Mucosa of rectum (tissue), 2 donors: ENCODE measurements around the gene FAT2.

Experiments
- H3K27ac ChIP-seq, 2 donors: one replicate each; pipeline ENCODE4 v1.7.0; 2013; ENCODE audit warnings: inconsistent platforms in 2 of 2, low read depth in 2 of 2, low read length in 2 of 2
- H3K27me3 ChIP-seq, 2 donors: one replicate each; pipeline ENCODE4 v1.7.0; 2013; ENCODE audit warnings: low read length in 2 of 2; ENCODE audit not compliant: control insufficient read depth in 2 of 2, insufficient read depth in 2 of 2
- H3K36me3 ChIP-seq, 2 donors: one replicate each; pipeline ENCODE4 v1.7.0; 2013; ENCODE audit warnings: low read length in 2 of 2; ENCODE audit not compliant: control insufficient read depth in 2 of 2, insufficient read depth in 2 of 2
- H3K4me1 ChIP-seq, 2 donors: one replicate each; pipeline ENCODE4 v1.7.0; 2013; ENCODE audit warnings: low read length in 2 of 2, mild to moderate bottlenecking in 1 of 2; ENCODE audit not compliant: control insufficient read depth in 2 of 2, insufficient read depth in 2 of 2
- H3K4me3 ChIP-seq, 2 donors: one replicate each; pipeline ENCODE4 v1.7.0; 2013; ENCODE audit warnings: low read length in 2 of 2
- H3K9ac ChIP-seq, 2 donors: one replicate each; pipeline ENCODE4 v1.7.0; 2013; ENCODE audit warnings: low read length in 2 of 2, low read depth in 1 of 2, mild to moderate bottlenecking in 1 of 2
- H3K9me3 ChIP-seq, 2 donors: one replicate each; pipeline ENCODE4 v1.7.0; 2013; ENCODE audit warnings: low read length in 2 of 2; ENCODE audit not compliant: control insufficient read depth in 2 of 2
- donor health status: healthy.
- donor health status: Normal muscosa, but diverticular disease.

FAT2 gene

DNA sequence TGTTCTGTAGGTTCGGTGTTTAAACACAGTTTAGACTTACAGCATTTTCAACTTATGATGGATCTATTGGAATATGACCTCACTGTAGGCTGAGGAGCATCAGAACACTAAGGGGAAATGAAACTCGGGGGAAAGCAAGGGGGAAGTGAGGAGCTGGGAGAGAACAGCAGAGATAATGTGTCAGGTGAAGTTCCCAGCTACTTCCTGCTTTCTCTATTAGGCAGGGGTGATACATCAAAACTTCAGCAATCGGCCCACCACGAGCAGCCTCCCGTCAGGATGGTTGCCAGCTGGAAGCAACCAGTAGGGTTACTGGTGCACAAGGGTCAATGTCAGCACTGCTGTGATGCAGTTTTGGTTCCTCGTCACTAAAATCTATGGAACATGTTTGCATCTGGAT is 34.3 kb downstream of the FAT2 start:
- H3K36me3 ChIP-seq = no peaks in the 10 kb centered on the region
- no peaks in the 10 kb centered on the region for H3K4me1 ChIP-seq
- H3K9me3 ChIP-seq = no peaks in the 10 kb centered on the region
- H3K4me3 ChIP-seq = no peak overlapping the region
- no peak overlapping the region for H3K27ac ChIP-seq
- no peak overlapping the region for H3K9ac ChIP-seq
- peaks cover 0 to 4% of the 10 kb centered on the region in 2 donors for H3K27me3 ChIP-seq

- Histone ChIP-seq H3K9ac (no peak overlapping the region), H3K4me1 (no peaks in the 10 kb centered on the region), H3K27ac (no peak overlapping the region), H3K27me3 (no peaks in the 10 kb centered on the region), H3K9me3 (no peaks in the 10 kb centered on the region), H3K36me3 (no peaks in the 10 kb centered on the region), H3K4me3 (no peak overlapping the region)
Observed at GRCh38 chr5:151555760-151556576, 35.2 kb downstream of the FAT2 start.

DNA sequence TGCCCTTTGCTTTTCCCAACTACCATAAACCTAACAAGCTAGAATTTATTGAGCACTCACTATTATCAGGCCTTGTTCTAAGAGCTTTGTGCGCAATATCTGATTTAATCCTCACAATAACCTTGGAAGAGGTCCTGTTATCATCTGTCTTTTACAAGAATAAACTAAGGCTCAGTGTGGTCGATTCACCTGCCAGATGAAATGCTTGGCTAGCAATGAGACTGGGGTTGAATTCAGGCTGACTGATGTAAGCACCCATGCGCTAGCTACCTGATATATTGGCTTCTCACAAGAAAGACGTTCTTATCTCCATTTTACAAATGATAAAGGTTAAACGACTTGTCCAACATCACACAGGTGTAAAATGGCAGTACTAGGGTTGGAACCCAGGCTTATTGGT is 37.4 kb downstream of the FAT2 start:
- Histone ChIP-seq H3K9ac (no peak overlapping the region), H3K36me3 (no peaks in the 10 kb centered on the region), H3K27ac (no peak overlapping the region), H3K9me3 (no peaks in the 10 kb centered on the region), H3K4me3 (no peak overlapping the region), H3K4me1 (no peaks in the 10 kb centered on the region), H3K27me3 (no peaks in the 10 kb centered on the region)

DNA sequence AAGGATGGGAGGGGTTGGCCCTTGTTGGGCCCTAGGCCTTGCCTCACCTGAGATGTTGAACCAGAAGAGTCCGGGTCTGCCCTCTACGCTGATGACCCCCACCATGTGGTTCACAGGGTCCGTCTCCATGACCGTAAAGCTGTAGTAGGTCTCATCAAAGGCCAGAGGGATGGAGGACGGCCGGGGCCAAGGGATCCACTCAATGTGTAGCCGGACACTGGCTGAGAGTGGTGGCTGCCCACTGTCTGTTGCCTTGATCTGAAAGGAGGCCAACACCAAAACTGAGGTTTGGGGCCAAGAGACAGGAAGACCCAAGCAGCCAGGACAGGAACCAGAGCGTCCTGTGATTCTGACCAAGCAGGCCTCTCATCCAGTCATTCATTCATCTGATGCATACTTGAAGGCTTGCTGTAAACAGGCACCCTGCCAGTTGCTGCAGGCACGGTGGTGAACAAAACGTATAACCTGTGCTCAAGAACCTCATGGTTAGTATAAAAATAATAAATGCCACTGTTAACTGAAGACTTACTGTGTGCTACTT is 37.9 kb downstream of the FAT2 start:
- H3K27ac ChIP-seq = no peak overlapping the region
- no peak overlapping the region for H3K4me3 ChIP-seq
- no peaks in the 10 kb centered on the region for H3K27me3 ChIP-seq
- H3K36me3 ChIP-seq = no peaks in the 10 kb centered on the region
- H3K9me3 ChIP-seq = no peaks in the 10 kb centered on the region
- H3K4me1 ChIP-seq = no peaks in the 10 kb centered on the region
- H3K9ac ChIP-seq = no peak overlapping the region

- H3K27ac ChIP-seq = no peak overlapping the region
- H3K9ac ChIP-seq = no peak overlapping the region
- no peaks in the 10 kb centered on the region for H3K4me1 ChIP-seq
- H3K36me3 ChIP-seq = no peaks in the 10 kb centered on the region
- no peaks in the 10 kb centered on the region for H3K9me3 ChIP-seq
- H3K27me3 ChIP-seq = no peaks in the 10 kb centered on the region
- no peak overlapping the region for H3K4me3 ChIP-seq
Observed at GRCh38 chr5:151551985-151552384, 39.1 kb downstream of the FAT2 start.

DNA sequence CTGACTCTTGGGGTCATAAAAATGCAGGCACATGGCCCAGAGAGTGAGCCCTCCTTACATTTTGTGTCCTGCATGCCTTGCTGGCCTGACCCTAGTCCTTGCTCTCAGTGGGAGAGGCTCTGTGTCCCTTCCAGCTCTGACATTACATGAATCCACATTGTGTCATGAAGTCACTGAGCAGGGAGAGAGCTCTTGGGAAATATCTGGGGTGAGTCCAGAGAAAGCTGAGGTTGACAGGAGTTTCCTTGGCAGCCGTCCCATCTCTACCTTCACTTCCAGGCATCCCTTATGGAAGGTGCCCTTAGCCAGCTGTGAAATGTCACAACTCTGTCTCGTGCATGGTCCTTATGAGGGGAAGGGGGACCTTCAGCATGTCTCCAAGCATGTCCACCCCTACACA is 41.0 kb downstream of the FAT2 start:
- Histone ChIP-seq H3K36me3 (no peaks in the 10 kb centered on the region), H3K27me3 (no peaks in the 10 kb centered on the region), H3K4me1 (no peaks in the 10 kb centered on the region), H3K9ac (no peak overlapping the region), H3K27ac (no peak overlapping the region), H3K4me3 (no peak overlapping the region), H3K9me3 (no peaks in the 10 kb centered on the region)

GRCh38 chr5:151549713-151550112 is 41.4 kb downstream of the FAT2 start:
- no peak overlapping the region for H3K4me3 ChIP-seq
- H3K9ac ChIP-seq = no peak overlapping the region
- no peaks in the 10 kb centered on the region for H3K4me1 ChIP-seq
- no peaks in the 10 kb centered on the region for H3K9me3 ChIP-seq
- no peaks in the 10 kb centered on the region for H3K36me3 ChIP-seq
- no peaks in the 10 kb centered on the region for H3K27me3 ChIP-seq
- H3K27ac ChIP-seq = no peak overlapping the region

GRCh38 chr5:151547364-151547763 is 43.8 kb downstream of the FAT2 start:
- no peak overlapping the region for H3K9ac ChIP-seq
- no peaks in the 10 kb centered on the region for H3K36me3 ChIP-seq
- no peaks in the 10 kb centered on the region for H3K4me1 ChIP-seq
- no peak overlapping the region for H3K4me3 ChIP-seq
- no peak overlapping the region for H3K27ac ChIP-seq
- H3K27me3 ChIP-seq = no peaks in the 10 kb centered on the region
- no peaks in the 10 kb centered on the region for H3K9me3 ChIP-seq

DNA sequence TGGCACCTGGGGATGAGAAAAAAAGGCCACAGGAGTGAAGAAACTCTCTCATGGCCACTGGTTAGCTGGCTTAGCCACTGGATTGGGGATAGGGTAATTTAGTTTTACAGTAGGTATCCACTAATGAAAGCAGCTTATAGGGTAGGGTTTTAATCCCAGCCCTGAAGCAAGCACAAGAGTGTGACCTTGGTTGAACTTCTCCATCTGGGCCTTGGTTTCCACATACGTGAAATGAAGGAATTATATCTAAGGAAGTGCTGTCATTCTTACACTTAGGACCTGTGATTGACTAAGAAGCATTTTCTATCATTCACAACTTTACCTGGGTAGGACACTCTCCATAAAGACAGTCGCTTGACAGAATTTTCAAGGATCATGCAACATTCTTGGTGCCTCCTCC is 49.6 kb downstream of the FAT2 start:
- Histone ChIP-seq H3K4me1 (no peaks in the 10 kb centered on the region), H3K27me3 (no peaks in the 10 kb centered on the region), H3K9me3 (no peaks in the 10 kb centered on the region), H3K4me3 (no peak overlapping the region), H3K27ac (no peak overlapping the region), H3K36me3 (no peaks in the 10 kb centered on the region), H3K9ac (no peak overlapping the region)
